HEK293 (cell line): ENCODE results near the gene DPYD.

Experiments
- CTCF ChIP-seq: fragments of 450-650 bp; formaldehyde crosslinking; IDR thresholded peaks from 2 replicates; pipeline ENCODE4 v1.5.1; 2016; ENCODE audit warnings: missing biosample characterization, missing genetic modification characterization
- KLF16 ChIP-seq: fragments of 450-650 bp; formaldehyde crosslinking; IDR thresholded peaks from 2 replicates; pipeline ENCODE4 v1.5.1; 2017; ENCODE audit warnings: missing biosample characterization, missing genetic modification characterization
- ZNF239 ChIP-seq: fragments of 450-650 bp; formaldehyde crosslinking; IDR thresholded peaks from 2 replicates; pipeline ENCODE4 v1.5.1; 2016; ENCODE audit warnings: missing biosample characterization, missing genetic modification characterization
- ZNF280C ChIP-seq: fragments of 450-650 bp; formaldehyde crosslinking; IDR thresholded peaks from 2 replicates; pipeline ENCODE4 v1.5.1; 2016; ENCODE audit warnings: missing biosample characterization, missing genetic modification characterization
- ZNF639 ChIP-seq: fragments of 450-650 bp; formaldehyde crosslinking; IDR thresholded peaks from 2 replicates; pipeline ENCODE4 v1.5.1; 2016; ENCODE audit warnings: missing biosample characterization, missing genetic modification characterization

- TF ChIP-seq CTCF (no peak), KLF16 (tag by site-specific recombination) (no peak), ZNF639 (tag by site-specific recombination) (no peak), ZNF239 (tag by site-specific recombination) (no peak), ZNF280C (tag by site-specific recombination) (no peak)
Observed at GRCh38 chr1:97351846-97352245, 569.0 kb downstream of the DPYD start.
